ENCODE measurements around the gene SIGLEC5. TPM values are rescaled to one million over a fixed set of nuclear protein-coding genes. Genes with fewer than 3 reads are reported as not detected.

Gene SIGLEC5
- total and polyA plus RNA-seq, 2 experiments from 2014 or later = not detected

- H3K27me3 ChIP-seq (ENCODE audit: insufficient read depth) = no peaks in the 10 kb centered on the region
- Mint-ChIP-seq H3K4me1 (peaks cover 6% of the 10 kb centered on the region; the same call in 2 of the 3 replicates), H3K36me3 (ENCODE audit: low read depth) (peaks cover 27% of the 10 kb centered on the region), H3K27ac (no peak overlapping the region), H3K4me3 (no peak overlapping the region), H3K9me3 (no peaks in the 10 kb centered on the region), H3K27me3 (ENCODE audit: insufficient read depth, low read depth, poor library complexity) (peaks cover 2% of the 10 kb centered on the region)
- H3K4me1 ChIP-seq (ENCODE audit: insufficient read depth) = no peaks in the 10 kb centered on the region
- H3K27ac ChIP-seq (ENCODE audit: low read depth) = no peak overlapping the region
- no peak for TF ChIP-seq ZNF114 (CRISPR knock-in tag; IDR thresholded peaks at IDR 0.05)
- TF ChIP-seq ZNF331 (CRISPR knock-in tag; IDR thresholded peaks at IDR 0.05; ENCODE audit: low read depth) = no peak
- TF ChIP-seq CTCF (conservative IDR thresholded peaks at IDR 0.05; ENCODE audit: low read depth in 2 of 2) = no peak
- H3K4me3 ChIP-seq = no peak overlapping the region
- ATAC-seq = no peak
- H3K4me2 ChIP-seq = no peak overlapping the region
- H3K9me2 ChIP-seq (ENCODE audit: insufficient read depth) = no peaks in the 10 kb centered on the region
- peaks cover 14% of the 10 kb centered on the region; the same call in 1 of the 2 replicates for H3K36me3 ChIP-seq (ENCODE audit: insufficient read depth)
- H3K79me2 ChIP-seq (replicated peaks; ENCODE audit: insufficient read depth) = peaks cover 7% of the 10 kb centered on the region
- H2AFZ ChIP-seq = no peak overlapping the region
- H4K20me1 ChIP-seq (replicated peaks; ENCODE audit: insufficient read depth) = no peaks in the 10 kb centered on the region
- H3F3A ChIP-seq (replicated peaks; ENCODE audit: low read depth) = no peaks in the 10 kb centered on the region
- DNase-seq (ENCODE audit: low spot score) = no peak
These were observed 53.4 kb downstream of the SIGLEC5 start for GRCh38 chr19:51576850-51577249.

- ATAC-seq (no peak), DNase-seq (ENCODE audit: low spot score) (no peak)
- no peak overlapping the region for H3K4me3 Mint-ChIP-seq
- H3F3A ChIP-seq (replicated peaks; ENCODE audit: low read depth) = no peaks in the 10 kb centered on the region
- no peak overlapping the region for H3K27ac Mint-ChIP-seq
- H3K4me1 ChIP-seq (ENCODE audit: insufficient read depth) = no peaks in the 10 kb centered on the region
- peaks cover 19% of the 10 kb centered on the region; the same call in 2 of the 3 replicates for H3K36me3 Mint-ChIP-seq (ENCODE audit: low read depth)
- H3K27me3 Mint-ChIP-seq (ENCODE audit: insufficient read depth, low read depth, poor library complexity) = peaks cover 4% of the 10 kb centered on the region
- no peaks in the 10 kb centered on the region for H4K20me1 ChIP-seq (replicated peaks; ENCODE audit: insufficient read depth)
- peaks cover 10% of the 10 kb centered on the region; the same call in 2 of the 3 replicates for H3K4me1 Mint-ChIP-seq
- H3K4me3 ChIP-seq = no peak overlapping the region
- H3K27ac ChIP-seq (ENCODE audit: low read depth) = no peak overlapping the region
- peaks cover 11% of the 10 kb centered on the region; the same call in 1 of the 2 replicates for H3K36me3 ChIP-seq (ENCODE audit: insufficient read depth)
- no peak overlapping the region for H2AFZ ChIP-seq
- no peaks in the 10 kb centered on the region for H3K27me3 ChIP-seq (ENCODE audit: insufficient read depth)
- H3K9me3 Mint-ChIP-seq = no peaks in the 10 kb centered on the region
- TF ChIP-seq, protein P1, sequence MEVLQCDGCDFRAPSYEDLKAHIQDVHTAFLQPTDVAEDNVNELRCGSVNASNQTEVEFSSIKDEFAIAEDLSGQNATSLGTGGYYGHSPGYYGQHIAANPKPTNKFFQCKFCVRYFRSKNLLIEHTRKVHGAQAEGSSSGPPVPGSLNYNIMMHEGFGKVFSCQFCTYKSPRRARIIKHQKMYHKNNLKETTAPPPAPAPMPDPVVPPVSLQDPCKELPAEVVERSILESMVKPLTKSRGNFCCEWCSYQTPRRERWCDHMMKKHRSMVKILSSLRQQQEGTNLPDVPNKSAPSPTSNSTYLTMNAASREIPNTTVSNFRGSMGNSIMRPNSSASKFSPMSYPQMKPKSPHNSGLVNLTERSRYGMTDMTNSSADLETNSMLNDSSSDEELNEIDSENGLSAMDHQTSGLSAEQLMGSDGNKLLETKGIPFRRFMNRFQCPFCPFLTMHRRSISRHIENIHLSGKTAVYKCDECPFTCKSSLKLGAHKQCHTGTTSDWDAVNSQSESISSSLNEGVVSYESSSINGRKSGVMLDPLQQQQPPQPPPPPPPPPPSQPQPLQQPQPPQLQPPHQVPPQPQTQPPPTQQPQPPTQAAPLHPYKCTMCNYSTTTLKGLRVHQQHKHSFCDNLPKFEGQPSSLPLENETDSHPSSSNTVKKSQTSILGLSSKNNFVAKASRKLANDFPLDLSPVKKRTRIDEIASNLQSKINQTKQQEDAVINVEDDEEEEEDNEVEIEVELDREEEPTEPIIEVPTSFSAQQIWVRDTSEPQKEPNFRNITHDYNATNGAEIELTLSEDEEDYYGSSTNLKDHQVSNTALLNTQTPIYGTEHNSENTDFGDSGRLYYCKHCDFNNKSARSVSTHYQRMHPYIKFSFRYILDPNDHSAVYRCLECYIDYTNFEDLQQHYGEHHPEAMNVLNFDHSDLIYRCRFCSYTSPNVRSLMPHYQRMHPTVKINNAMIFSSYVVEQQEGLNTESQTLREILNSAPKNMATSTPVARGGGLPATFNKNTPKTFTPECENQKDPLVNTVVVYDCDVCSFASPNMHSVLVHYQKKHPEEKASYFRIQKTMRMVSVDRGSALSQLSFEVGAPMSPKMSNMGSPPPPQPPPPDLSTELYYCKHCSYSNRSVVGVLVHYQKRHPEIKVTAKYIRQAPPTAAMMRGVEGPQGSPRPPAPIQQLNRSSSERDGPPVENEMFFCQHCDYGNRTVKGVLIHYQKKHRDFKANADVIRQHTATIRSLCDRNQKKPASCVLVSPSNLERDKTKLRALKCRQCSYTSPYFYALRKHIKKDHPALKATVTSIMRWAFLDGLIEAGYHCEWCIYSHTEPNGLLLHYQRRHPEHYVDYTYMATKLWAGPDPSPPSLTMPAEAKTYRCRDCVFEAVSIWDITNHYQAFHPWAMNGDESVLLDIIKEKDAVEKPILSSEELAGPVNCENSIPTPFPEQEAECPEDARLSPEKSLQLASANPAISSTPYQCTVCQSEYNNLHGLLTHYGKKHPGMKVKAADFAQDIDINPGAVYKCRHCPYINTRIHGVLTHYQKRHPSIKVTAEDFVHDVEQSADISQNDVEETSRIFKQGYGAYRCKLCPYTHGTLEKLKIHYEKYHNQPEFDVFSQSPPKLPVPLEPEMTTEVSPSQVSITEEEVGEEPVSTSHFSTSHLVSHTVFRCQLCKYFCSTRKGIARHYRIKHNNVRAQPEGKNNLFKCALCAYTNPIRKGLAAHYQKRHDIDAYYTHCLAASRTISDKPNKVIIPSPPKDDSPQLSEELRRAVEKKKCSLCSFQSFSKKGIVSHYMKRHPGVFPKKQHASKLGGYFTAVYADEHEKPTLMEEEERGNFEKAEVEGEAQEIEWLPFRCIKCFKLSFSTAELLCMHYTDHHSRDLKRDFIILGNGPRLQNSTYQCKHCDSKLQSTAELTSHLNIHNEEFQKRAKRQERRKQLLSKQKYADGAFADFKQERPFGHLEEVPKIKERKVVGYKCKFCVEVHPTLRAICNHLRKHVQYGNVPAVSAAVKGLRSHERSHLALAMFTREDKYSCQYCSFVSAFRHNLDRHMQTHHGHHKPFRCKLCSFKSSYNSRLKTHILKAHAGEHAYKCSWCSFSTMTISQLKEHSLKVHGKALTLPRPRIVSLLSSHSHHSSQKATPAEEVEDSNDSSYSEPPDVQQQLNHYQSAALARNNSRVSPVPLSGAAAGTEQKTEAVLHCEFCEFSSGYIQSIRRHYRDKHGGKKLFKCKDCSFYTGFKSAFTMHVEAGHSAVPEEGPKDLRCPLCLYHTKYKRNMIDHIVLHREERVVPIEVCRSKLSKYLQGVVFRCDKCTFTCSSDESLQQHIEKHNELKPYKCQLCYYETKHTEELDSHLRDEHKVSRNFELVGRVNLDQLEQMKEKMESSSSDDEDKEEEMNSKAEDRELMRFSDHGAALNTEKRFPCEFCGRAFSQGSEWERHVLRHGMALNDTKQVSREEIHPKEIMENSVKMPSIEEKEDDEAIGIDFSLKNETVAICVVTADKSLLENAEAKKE (CRISPR knock-in tag; IDR thresholded peaks at IDR 0.05) = no peak
- H3K4me2 ChIP-seq = no peak overlapping the region
- H3K79me2 ChIP-seq (replicated peaks; ENCODE audit: insufficient read depth) = peaks cover 12% of the 10 kb centered on the region
- H3K9me2 ChIP-seq (ENCODE audit: insufficient read depth) = no peaks in the 10 kb centered on the region
These were observed 56.9 kb downstream of the SIGLEC5 start for GRCh38 chr19:51573331-51573730.
